Activated CD8-positive, alpha-beta T cell treated with anti-CD3 and anti-CD28 coated beads for 36 hours (primary cell): ENCODE data around the gene CHD2. TPM values are rescaled to one million over a fixed set of nuclear protein-coding genes. Genes with fewer than 3 reads are reported as not detected.

Source experiments
- ATAC-seq: fragments of 200-7000 bp; cut with Tn5 transposase; one replicate; pipeline ENCODE4 v1.10.0; 2021; ENCODE audit warnings: mild to moderate bottlenecking, moderate library complexity
- CTCF ChIA-PET: fragments of 350-600 bp; sonication (Branson Sonifier 250); formaldehyde crosslinking; loops from one replicate; lab custom pipeline; 2021; ENCODE audit warnings: antibody characterized with exemption; lab: Charles Lee
- POLR2A ChIA-PET: fragments of 350-600 bp; sonication (Branson Sonifier 250); formaldehyde crosslinking; loops from one replicate; lab custom pipeline; 2021; ENCODE audit warnings: antibody characterized with exemption; lab: Charles Lee
- DNase-seq: peaks from one replicate; pipeline ENCODE4 v3.0.0-alpha.2; 2020
- H3K27ac Mint-ChIP-seq: one replicate; pipeline ENCODE4 v1.8.0; 2021; ENCODE audit warnings: mild to moderate bottlenecking, mixed read lengths
- H3K27me3 Mint-ChIP-seq: one replicate; pipeline ENCODE4 v1.8.0; 2021; ENCODE audit warnings: mixed read lengths
- H3K36me3 Mint-ChIP-seq: one replicate; pipeline ENCODE4 v1.8.0; 2021; ENCODE audit warnings: low read depth, mixed read lengths
- H3K4me1 Mint-ChIP-seq: one replicate; pipeline ENCODE4 v1.8.0; 2021; ENCODE audit warnings: low read depth, mixed read lengths
- H3K4me3 Mint-ChIP-seq: one replicate; pipeline ENCODE4 v1.8.0; 2021; ENCODE audit warnings: mild to moderate bottlenecking, moderate library complexity, mixed read lengths
- H3K9me3 Mint-ChIP-seq: one replicate; pipeline ENCODE4 v1.8.0; 2021; ENCODE audit warnings: mixed read lengths
- CTCF ChIP-seq: fragments of 200-600 bp; IDR thresholded peaks from one replicate; pipeline ENCODE4 v1.8.0; 2022; ENCODE audit warnings: antibody characterized with exemption, mild to moderate bottlenecking
- intact Hi-C: fragments of 100-400 bp; cut with micrococcal nuclease; formaldehyde crosslinking; loops from one replicate; pipeline ENCODE4 v1.10.0; 2022
- total RNA-seq, 2 experiments: library from RNA; stranded (reverse); gene quantifications; one replicate each; pipeline ENCODE4 v1.2.3, GENCODE V29; 2021

CHD2 gene
- total RNA-seq, 2 experiments from 2014 or later, result 124 to 138 TPM

GRCh38 chr15:92932946-92933649 is 33.0 kb downstream of the CHD2 start:
- ChIA-PET POLR2A (interaction anchor here (1.6 kb wide), 1 partner anchor 25 kb away, joined by 5 read pairs; no protein-coding TSS in a partner anchor), CTCF (interaction anchor here (1.0 to 3.2 kb wide), 6 partner anchors 8 to 136 kb away, joined by 3 to 9 read pairs (median 4); no protein-coding TSS in a partner anchor)
- intact Hi-C loops, result no loop called here
- ATAC-seq (no peak), DNase-seq (no peak)
- no peaks in the 10 kb centered on the region for H3K9me3 Mint-ChIP-seq
- peaks cover 47% of the 10 kb centered on the region for H3K4me1 Mint-ChIP-seq
- no peak overlapping the region for H3K4me3 Mint-ChIP-seq
- peaks cover 80% of the 10 kb centered on the region for H3K36me3 Mint-ChIP-seq
- peak overlapping the region; percentile 4 for H3K27ac Mint-ChIP-seq
- TF ChIP-seq CTCF, result no peak
- no peaks in the 10 kb centered on the region for H3K27me3 Mint-ChIP-seq

GRCh38 chr15:92933831-92934230 is 33.7 kb downstream of the CHD2 start:
- DNase-seq (no peak), ATAC-seq (no peak)
- ChIA-PET POLR2A (no interaction called here), CTCF (interaction anchor here (0.6 to 3.2 kb wide), 8 partner anchors 9 to 987 kb away, joined by 3 to 9 read pairs (median 4); no protein-coding TSS in a partner anchor)
- Mint-ChIP-seq H3K4me1 (peaks cover 41% of the 10 kb centered on the region), H3K36me3 (peaks cover 78% of the 10 kb centered on the region), H3K27me3 (no peaks in the 10 kb centered on the region), H3K9me3 (no peaks in the 10 kb centered on the region), H3K27ac (peak overlapping the region; percentile 4), H3K4me3 (no peak overlapping the region)
- no peak for TF ChIP-seq CTCF
- intact Hi-C loops, result no loop called here

GRCh38 chr15:92934716-92935115 is 34.6 kb downstream of the CHD2 start:
- POLR2A ChIA-PET, result no interaction called here
- no peak overlapping the region for H3K27ac Mint-ChIP-seq

GRCh38 chr15:92936138-92936537 is 36.0 kb downstream of the CHD2 start:
- ATAC-seq, result no peak
- no peak for TF ChIP-seq CTCF
- intact Hi-C loops, result no loop called here
- Mint-ChIP-seq H3K4me3 (no peak overlapping the region), H3K9me3 (no peaks in the 10 kb centered on the region), H3K4me1 (peaks cover 31% of the 10 kb centered on the region), H3K27me3 (no peaks in the 10 kb centered on the region), H3K27ac (peak overlapping the region; percentile 68), H3K36me3 (peaks cover 75% of the 10 kb centered on the region)
- ChIA-PET POLR2A (interaction anchor here (0.6 to 1.5 kb wide), 4 partner anchors 12 to 291 kb away, joined by 3 to 5 read pairs (median 4); no protein-coding TSS in a partner anchor), CTCF (interaction anchor here (0.9 to 3.6 kb wide), 7 partner anchors 11 to 139 kb away, joined by 3 to 17 read pairs (median 3); no protein-coding TSS in a partner anchor)
- DNase-seq, result no peak

More at GRCh38 chr15:92934716-92935115, 34.6 kb downstream of the CHD2 start:
- DNase-seq (no peak), ATAC-seq (no peak)
- H3K9me3 Mint-ChIP-seq, result no peaks in the 10 kb centered on the region
- peaks cover 39% of the 10 kb centered on the region for H3K4me1 Mint-ChIP-seq
- peaks cover 81% of the 10 kb centered on the region for H3K36me3 Mint-ChIP-seq
- CTCF ChIA-PET, result interaction anchor here (0.8 to 3.2 kb wide), 2 partner anchors 40 to 138 kb away, joined by 4 to 9 read pairs; no protein-coding TSS in a partner anchor
- intact Hi-C loops, result no loop called here
- no peaks in the 10 kb centered on the region for H3K27me3 Mint-ChIP-seq
- no peak for TF ChIP-seq CTCF
- H3K4me3 Mint-ChIP-seq, result no peak overlapping the region

- Mint-ChIP-seq H3K27me3 (no peaks in the 10 kb centered on the region), H3K9me3 (no peaks in the 10 kb centered on the region), H3K36me3 (peaks cover 76% of the 10 kb centered on the region), H3K27ac (peak overlapping the region; percentile 20), H3K4me3 (no peak overlapping the region), H3K4me1 (peaks cover 34% of the 10 kb centered on the region)
- TF ChIP-seq CTCF, result no peak
- ChIA-PET POLR2A (interaction anchor here (0.6 to 1.5 kb wide), 4 partner anchors 12 to 291 kb away, joined by 3 to 5 read pairs (median 4); no protein-coding TSS in a partner anchor), CTCF (interaction anchor here (0.9 to 3.6 kb wide), 8 partner anchors 12 to 139 kb away, joined by 3 to 17 read pairs (median 4); no protein-coding TSS in a partner anchor)
- intact Hi-C loops, result no loop called here
- ATAC-seq, result no peak
- DNase-seq, result no peak
These were observed 36.6 kb downstream of the CHD2 start for GRCh38 chr15:92936693-92937092.
